ENCODE data around the gene ATG4A.

GRCh38 chrX:108160309-108160708 lies 68.7 kb downstream of the ATG4A start:
- TF ChIP-seq ISL1 (CRISPR knock-in tag; IDR thresholded peaks at IDR 0.05) (no peak), CREB5 (CRISPR knock-in tag; IDR thresholded peaks at IDR 0.05; ENCODE audit: low read depth) (no peak), OSR1 (CRISPR knock-in tag; IDR thresholded peaks at IDR 0.05) (no peak), ZNF8 (CRISPR knock-in tag; IDR thresholded peaks at IDR 0.05) (no peak), PATZ1 (CRISPR knock-in tag; IDR thresholded peaks at IDR 0.05; ENCODE audit: borderline replicate concordance) (no peak), ARNTL (CRISPR knock-in tag; IDR thresholded peaks at IDR 0.05; ENCODE audit: borderline replicate concordance, low read depth) (no peak), ZFP30 (CRISPR knock-in tag; IDR thresholded peaks at IDR 0.05) (no peak), BACH2 (CRISPR knock-in tag; IDR thresholded peaks at IDR 0.05; ENCODE audit: borderline replicate concordance) (no peak), ESRRG (CRISPR knock-in tag; IDR thresholded peaks at IDR 0.05) (no peak), ZNF70 (CRISPR knock-in tag; IDR thresholded peaks at IDR 0.05) (no peak), POU6F1 (CRISPR knock-in tag; IDR thresholded peaks at IDR 0.05; ENCODE audit: borderline replicate concordance, low read depth) (no peak), PPARA (CRISPR knock-in tag; IDR thresholded peaks at IDR 0.05; ENCODE audit: borderline replicate concordance) (no peak)
